Cardiac muscle cell (in vitro differentiated cells and primary cell): ENCODE measurements around the gene NSD1. TPM values are rescaled to one million over a fixed set of nuclear protein-coding genes. Genes with fewer than 3 reads are reported as not detected.

Experiments used
- DNase-seq, 2 donors: peaks; one replicate each; pipeline versions ENCODE4 v3.0.0 to v3.0.0-alpha.2; 2010 to 2017; ENCODE audit warnings: low read depth in 1 of 2, low spot score in 1 of 2
- H3K27ac ChIP-seq: fragments of 200-600 bp; sonication (generic); 2 replicates; pipeline ENCODE4 v1.5.1; 2016
- H3K27me3 ChIP-seq: fragments of 200-600 bp; sonication (generic); 2 replicates; pipeline ENCODE4 v1.6.0; 2016; ENCODE audit warnings: control low read depth
- H3K36me3 ChIP-seq: fragments of 200-600 bp; sonication (generic); 2 replicates; pipeline ENCODE4 v1.5.1; 2016; ENCODE audit warnings: control low read depth
- H3K4me1 ChIP-seq: fragments of 200-600 bp; sonication (generic); 2 replicates; pipeline ENCODE4 v1.8.1; 2017; ENCODE audit warnings: low read depth, mild to moderate bottlenecking, mixed run types
- H3K4me3 ChIP-seq: fragments of 200-600 bp; sonication (generic); 2 replicates; pipeline ENCODE4 v1.5.1; 2016; ENCODE audit warnings: mild to moderate bottlenecking
- H3K9me3 ChIP-seq: fragments of 200-600 bp; sonication (generic); 2 replicates; pipeline ENCODE4 v1.5.1; 2017; ENCODE audit warnings: low read depth, mild to moderate bottlenecking, control low read depth
- polyA plus RNA-seq: library from polyadenylated mRNA; unstranded; fragments of >200 nt; fragmentation: Nextera tagmentation; extraction: Ambion mirVana; gene quantifications from 2 replicates; pipeline ENCODE4 v1.2.1, GENCODE V29; 2016
- total RNA-seq: library from RNA; depleted of rRNA; stranded (reverse); fragments of >200 nt; gene quantifications from 2 replicates; pipeline ENCODE4 v1.2.3, GENCODE V29; 2016
- TF ChIP-seq, protein P1 (sequence below): IDR thresholded peaks from 2 replicates; pipeline ENCODE4 v1.5.1; 2012; ENCODE audit warnings: low read depth, mild to moderate bottlenecking, low read length

The NSD1 gene
- total and polyA plus RNA-seq, 2 experiments from 2014 or later, result 37.8 to 37.9 TPM

GRCh38 chr5:177154003-177154643 lies 20.6 kb downstream of the NSD1 start:
- Histone ChIP-seq H3K9me3 (no peaks in the 10 kb centered on the region), H3K27ac (no peak overlapping the region), H3K36me3 (peaks cover 9% of the 10 kb centered on the region), H3K27me3 (no peaks in the 10 kb centered on the region), H3K4me1 (no peaks in the 10 kb centered on the region), H3K4me3 (no peak overlapping the region)
- peak in 1 of 2 donors; percentile 38 for DNase-seq
- TF ChIP-seq, protein P1, sequence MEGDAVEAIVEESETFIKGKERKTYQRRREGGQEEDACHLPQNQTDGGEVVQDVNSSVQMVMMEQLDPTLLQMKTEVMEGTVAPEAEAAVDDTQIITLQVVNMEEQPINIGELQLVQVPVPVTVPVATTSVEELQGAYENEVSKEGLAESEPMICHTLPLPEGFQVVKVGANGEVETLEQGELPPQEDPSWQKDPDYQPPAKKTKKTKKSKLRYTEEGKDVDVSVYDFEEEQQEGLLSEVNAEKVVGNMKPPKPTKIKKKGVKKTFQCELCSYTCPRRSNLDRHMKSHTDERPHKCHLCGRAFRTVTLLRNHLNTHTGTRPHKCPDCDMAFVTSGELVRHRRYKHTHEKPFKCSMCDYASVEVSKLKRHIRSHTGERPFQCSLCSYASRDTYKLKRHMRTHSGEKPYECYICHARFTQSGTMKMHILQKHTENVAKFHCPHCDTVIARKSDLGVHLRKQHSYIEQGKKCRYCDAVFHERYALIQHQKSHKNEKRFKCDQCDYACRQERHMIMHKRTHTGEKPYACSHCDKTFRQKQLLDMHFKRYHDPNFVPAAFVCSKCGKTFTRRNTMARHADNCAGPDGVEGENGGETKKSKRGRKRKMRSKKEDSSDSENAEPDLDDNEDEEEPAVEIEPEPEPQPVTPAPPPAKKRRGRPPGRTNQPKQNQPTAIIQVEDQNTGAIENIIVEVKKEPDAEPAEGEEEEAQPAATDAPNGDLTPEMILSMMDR, result no peak

DNA sequence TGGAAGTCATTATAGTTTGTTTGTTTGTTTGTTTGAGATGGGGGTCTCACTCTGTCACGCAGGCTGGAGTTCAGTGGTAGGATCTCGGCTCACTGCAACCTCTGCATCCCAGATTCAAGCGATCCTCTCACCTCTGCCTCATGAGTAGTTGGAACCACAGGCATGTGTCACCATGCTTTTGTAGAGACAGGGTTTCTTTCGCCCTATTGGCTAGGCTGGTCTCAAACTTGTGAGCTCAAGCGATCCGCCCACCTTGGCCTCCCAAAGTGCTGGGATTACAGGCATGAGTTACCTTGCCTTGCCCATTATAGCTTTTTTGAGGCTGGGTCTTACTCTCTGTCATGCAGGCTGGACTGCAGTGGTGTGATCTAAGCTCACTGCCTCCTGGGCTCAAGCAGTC lies 28.8 kb downstream of the NSD1 start:
- Histone ChIP-seq H3K27ac (no peak overlapping the region), H3K4me3 (no peak overlapping the region), H3K27me3 (no peaks in the 10 kb centered on the region), H3K4me1 (no peaks in the 10 kb centered on the region), H3K9me3 (no peaks in the 10 kb centered on the region), H3K36me3 (peaks cover 2% of the 10 kb centered on the region)
- TF ChIP-seq, protein P1, result no peak
- no peak for DNase-seq

GRCh38 chr5:177163500-177163899 lies 29.9 kb downstream of the NSD1 start:
- H3K4me3 ChIP-seq, result no peak overlapping the region
- no peak for DNase-seq
- no peaks in the 10 kb centered on the region for H3K9me3 ChIP-seq
- H3K27me3 ChIP-seq, result no peaks in the 10 kb centered on the region
- TF ChIP-seq, protein P1, result no peak
- H3K36me3 ChIP-seq, result peaks cover 2% of the 10 kb centered on the region
- no peaks in the 10 kb centered on the region for H3K4me1 ChIP-seq
- H3K27ac ChIP-seq, result no peak overlapping the region

DNA sequence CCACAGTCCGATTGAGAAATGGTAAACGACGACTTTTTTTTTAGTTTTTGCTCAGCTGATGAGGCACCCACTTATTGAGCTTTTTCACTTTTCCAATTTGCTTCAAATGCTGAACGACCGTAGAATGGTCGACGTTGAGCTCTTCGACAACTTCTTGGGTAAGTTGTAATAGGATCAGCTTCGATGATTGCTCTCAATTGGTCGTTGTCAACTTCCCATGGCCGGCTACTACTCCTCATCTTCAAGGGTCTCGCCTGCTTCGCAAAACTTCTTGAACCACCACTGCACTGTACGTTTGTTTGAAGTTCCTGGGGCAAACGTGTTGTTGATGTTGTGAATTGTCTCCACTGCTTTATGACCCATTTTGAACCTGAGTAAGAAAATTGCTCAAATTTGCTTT lies 35.7 kb downstream of the NSD1 start:
- no peak for DNase-seq
- Histone ChIP-seq H3K4me1 (peaks cover 7% of the 10 kb centered on the region), H3K4me3 (no peak overlapping the region), H3K27ac (no peak overlapping the region), H3K36me3 (peaks cover 2% of the 10 kb centered on the region), H3K27me3 (no peaks in the 10 kb centered on the region), H3K9me3 (no peaks in the 10 kb centered on the region)
- TF ChIP-seq, protein P1, result no peak

DNA sequence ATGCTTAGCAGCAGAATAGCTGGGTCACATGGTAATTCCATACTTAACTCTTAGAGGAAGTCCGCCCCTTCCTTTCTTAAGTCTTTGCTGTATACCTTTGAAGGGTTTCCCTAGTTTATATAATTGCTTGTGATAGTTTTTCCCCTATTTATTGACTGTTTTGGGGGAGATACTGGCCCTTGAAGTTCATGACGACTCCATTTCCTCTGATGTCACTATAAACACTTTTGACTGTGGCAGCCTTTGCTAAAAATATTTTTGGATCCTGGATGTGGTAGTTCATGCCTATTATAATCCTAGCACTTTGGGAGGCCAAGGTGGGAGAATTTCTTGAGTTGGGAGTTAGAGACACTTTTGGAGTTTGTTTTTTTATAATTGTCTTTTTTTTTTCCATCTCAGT lies 38.4 kb downstream of the NSD1 start:
- Histone ChIP-seq H3K4me1 (peaks cover 7% of the 10 kb centered on the region), H3K27me3 (no peaks in the 10 kb centered on the region), H3K36me3 (no peaks in the 10 kb centered on the region), H3K4me3 (no peak overlapping the region), H3K9me3 (no peaks in the 10 kb centered on the region), H3K27ac (peak overlapping the region; percentile 24)
- DNase-seq, result no peak
- TF ChIP-seq, protein P1, result no peak

- TF ChIP-seq, protein P1, result no peak
Observed at GRCh38 chr5:177175336-177175735, 41.8 kb downstream of the NSD1 start.

More at GRCh38 chr5:177175336-177175735, 41.8 kb downstream of the NSD1 start:
- DNase-seq, result no peak
- Histone ChIP-seq H3K27me3 (no peaks in the 10 kb centered on the region), H3K4me1 (peaks cover 19% of the 10 kb centered on the region), H3K36me3 (no peaks in the 10 kb centered on the region), H3K9me3 (no peaks in the 10 kb centered on the region), H3K4me3 (no peak overlapping the region), H3K27ac (no peak overlapping the region)
